ENCODE measurements around the gene ELOVL5.

ELOVL5 gene

GRCh38 chr6:53300656-53301551 lies 47.8 kb downstream of the ELOVL5 start:
- H3K36me3 ChIP-seq (ENCODE audit: insufficient read depth, low read length), result no peaks in the 10 kb centered on the region
- H3K4me3 ChIP-seq (ENCODE audit: low read depth in 1 of 2, low read length in 2 of 2), result no peak overlapping the region
- peaks cover 41% of the 10 kb centered on the region for H3K4me1 ChIP-seq (ENCODE audit: insufficient read depth, low read length)
- H3K9ac ChIP-seq (ENCODE audit: low read length), result no peak overlapping the region
- H3K9me3 ChIP-seq (ENCODE audit: low read length), result no peaks in the 10 kb centered on the region
- no peak overlapping the region for H3K27ac ChIP-seq (ENCODE audit: low read depth, low read length)
- no peaks in the 10 kb centered on the region for H3K27me3 ChIP-seq (ENCODE audit: control insufficient read depth in 1 of 2, insufficient read depth in 2 of 2, low read length in 2 of 2)

- Histone ChIP-seq H3K4me3 (ENCODE audit: low read depth in 1 of 2, low read length in 2 of 2) (no peak overlapping the region), H3K9ac (ENCODE audit: low read length) (no peak overlapping the region), H3K36me3 (ENCODE audit: insufficient read depth, low read length) (no peaks in the 10 kb centered on the region), H3K27ac (ENCODE audit: low read depth, low read length) (no peak overlapping the region), H3K27me3 (ENCODE audit: control insufficient read depth in 1 of 2, insufficient read depth in 2 of 2, low read length in 2 of 2) (no peaks in the 10 kb centered on the region), H3K4me1 (ENCODE audit: insufficient read depth, low read length) (peaks cover 41% of the 10 kb centered on the region), H3K9me3 (ENCODE audit: low read length) (no peaks in the 10 kb centered on the region)
These were observed 49.3 kb downstream of the ELOVL5 start for GRCh38 chr6:53299331-53300005.

GRCh38 chr6:53297004-53297403 lies 51.7 kb downstream of the ELOVL5 start:
- no peak overlapping the region for H3K27ac ChIP-seq (ENCODE audit: low read depth, low read length)
- peaks cover 23% of the 10 kb centered on the region for H3K4me1 ChIP-seq (ENCODE audit: insufficient read depth, low read length)
- no peak overlapping the region for H3K4me3 ChIP-seq (ENCODE audit: low read depth in 1 of 2, low read length in 2 of 2)
- H3K27me3 ChIP-seq (ENCODE audit: control insufficient read depth in 1 of 2, insufficient read depth in 2 of 2, low read length in 2 of 2), result no peaks in the 10 kb centered on the region
- no peak overlapping the region for H3K9ac ChIP-seq (ENCODE audit: low read length)
- H3K9me3 ChIP-seq (ENCODE audit: low read length), result no peaks in the 10 kb centered on the region
- H3K36me3 ChIP-seq (ENCODE audit: insufficient read depth, low read length), result peaks cover 4% of the 10 kb centered on the region

- H3K9ac ChIP-seq (ENCODE audit: low read length), result no peak overlapping the region
- H3K27me3 ChIP-seq (ENCODE audit: control insufficient read depth in 1 of 2, insufficient read depth in 2 of 2, low read length in 2 of 2), result no peaks in the 10 kb centered on the region
- H3K4me1 ChIP-seq (ENCODE audit: insufficient read depth, low read length), result peaks cover 5% of the 10 kb centered on the region
- peaks cover 8% of the 10 kb centered on the region for H3K36me3 ChIP-seq (ENCODE audit: insufficient read depth, low read length)
- no peak overlapping the region for H3K4me3 ChIP-seq (ENCODE audit: low read depth in 1 of 2, low read length in 2 of 2)
- H3K27ac ChIP-seq (ENCODE audit: low read depth, low read length), result no peak overlapping the region
- no peaks in the 10 kb centered on the region for H3K9me3 ChIP-seq (ENCODE audit: low read length)
These were observed 53.6 kb downstream of the ELOVL5 start for GRCh38 chr6:53295176-53295575.

GRCh38 chr6:53294611-53295010 lies 54.1 kb downstream of the ELOVL5 start:
- Histone ChIP-seq H3K4me1 (ENCODE audit: insufficient read depth, low read length) (no peaks in the 10 kb centered on the region), H3K4me3 (ENCODE audit: low read depth in 1 of 2, low read length in 2 of 2) (no peak overlapping the region), H3K9ac (ENCODE audit: low read length) (no peak overlapping the region), H3K36me3 (ENCODE audit: insufficient read depth, low read length) (peaks cover 13% of the 10 kb centered on the region), H3K27ac (ENCODE audit: low read depth, low read length) (no peak overlapping the region), H3K9me3 (ENCODE audit: low read length) (no peaks in the 10 kb centered on the region), H3K27me3 (ENCODE audit: control insufficient read depth in 1 of 2, insufficient read depth in 2 of 2, low read length in 2 of 2) (no peaks in the 10 kb centered on the region)

- no peaks in the 10 kb centered on the region for H3K4me1 ChIP-seq (ENCODE audit: insufficient read depth, low read length)
- H3K9ac ChIP-seq (ENCODE audit: low read length), result no peak overlapping the region
- no peaks in the 10 kb centered on the region for H3K27me3 ChIP-seq (ENCODE audit: control insufficient read depth in 1 of 2, insufficient read depth in 2 of 2, low read length in 2 of 2)
- no peaks in the 10 kb centered on the region for H3K9me3 ChIP-seq (ENCODE audit: low read length)
- H3K27ac ChIP-seq (ENCODE audit: low read depth, low read length), result no peak overlapping the region
- peaks cover 14% of the 10 kb centered on the region for H3K36me3 ChIP-seq (ENCODE audit: insufficient read depth, low read length)
- no peak overlapping the region for H3K4me3 ChIP-seq (ENCODE audit: low read depth in 1 of 2, low read length in 2 of 2)
These were observed 54.7 kb downstream of the ELOVL5 start for GRCh38 chr6:53294095-53294494.

- Histone ChIP-seq H3K27me3 (ENCODE audit: control insufficient read depth in 1 of 2, insufficient read depth in 2 of 2, low read length in 2 of 2) (no peaks in the 10 kb centered on the region), H3K9ac (ENCODE audit: low read length) (no peak overlapping the region), H3K4me1 (ENCODE audit: insufficient read depth, low read length) (no peaks in the 10 kb centered on the region), H3K9me3 (ENCODE audit: low read length) (no peaks in the 10 kb centered on the region), H3K27ac (ENCODE audit: low read depth, low read length) (no peak overlapping the region), H3K36me3 (ENCODE audit: insufficient read depth, low read length) (peaks cover 14% of the 10 kb centered on the region), H3K4me3 (ENCODE audit: low read depth in 1 of 2, low read length in 2 of 2) (no peak overlapping the region)
These were observed 55.1 kb downstream of the ELOVL5 start for GRCh38 chr6:53293691-53294090.

GRCh38 chr6:53290537-53291510 lies 57.9 kb downstream of the ELOVL5 start:
- H3K4me1 ChIP-seq (ENCODE audit: insufficient read depth, low read length), result no peaks in the 10 kb centered on the region
- no peak overlapping the region for H3K27ac ChIP-seq (ENCODE audit: low read depth, low read length)
- H3K9ac ChIP-seq (ENCODE audit: low read length), result no peak overlapping the region
- H3K27me3 ChIP-seq (ENCODE audit: control insufficient read depth in 1 of 2, insufficient read depth in 2 of 2, low read length in 2 of 2), result no peaks in the 10 kb centered on the region
- H3K36me3 ChIP-seq (ENCODE audit: insufficient read depth, low read length), result peaks cover 14% of the 10 kb centered on the region
- no peak overlapping the region for H3K4me3 ChIP-seq (ENCODE audit: low read depth in 1 of 2, low read length in 2 of 2)
- no peaks in the 10 kb centered on the region for H3K9me3 ChIP-seq (ENCODE audit: low read length)

GRCh38 chr6:53287336-53288225 lies 61.2 kb downstream of the ELOVL5 start:
- no peaks in the 10 kb centered on the region for H3K27me3 ChIP-seq (ENCODE audit: control insufficient read depth in 1 of 2, insufficient read depth in 2 of 2, low read length in 2 of 2)
- H3K9me3 ChIP-seq (ENCODE audit: low read length), result no peaks in the 10 kb centered on the region
- peaks cover 9% of the 10 kb centered on the region for H3K36me3 ChIP-seq (ENCODE audit: insufficient read depth, low read length)
- H3K4me3 ChIP-seq (ENCODE audit: low read depth in 1 of 2, low read length in 2 of 2), result no peak overlapping the region
- H3K9ac ChIP-seq (ENCODE audit: low read length), result no peak overlapping the region
- no peak overlapping the region for H3K27ac ChIP-seq (ENCODE audit: low read depth, low read length)
- H3K4me1 ChIP-seq (ENCODE audit: insufficient read depth, low read length), result peaks cover 6% of the 10 kb centered on the region

GRCh38 chr6:53284901-53285300 lies 63.8 kb downstream of the ELOVL5 start:
- H3K9ac ChIP-seq (ENCODE audit: low read length), result no peak overlapping the region
- H3K27me3 ChIP-seq (ENCODE audit: control insufficient read depth in 1 of 2, insufficient read depth in 2 of 2, low read length in 2 of 2), result no peaks in the 10 kb centered on the region
- no peak overlapping the region for H3K27ac ChIP-seq (ENCODE audit: low read depth, low read length)
- H3K4me3 ChIP-seq (ENCODE audit: low read depth in 1 of 2, low read length in 2 of 2), result no peak overlapping the region
- H3K4me1 ChIP-seq (ENCODE audit: insufficient read depth, low read length), result peaks cover 15% of the 10 kb centered on the region
- H3K36me3 ChIP-seq (ENCODE audit: insufficient read depth, low read length), result peaks cover 8% of the 10 kb centered on the region
- H3K9me3 ChIP-seq (ENCODE audit: low read length), result no peaks in the 10 kb centered on the region
